A673 (cell line): ENCODE measurements around the gene NLRC5. TPM values are rescaled to one million over a fixed set of nuclear protein-coding genes. Genes with fewer than 3 reads are reported as not detected.
"Not testable (repeated sequence)": the region's sequence is repeated elsewhere in the genome, so short reads cannot be mapped to it uniquely, and the experiment has no call there.

ENCODE experiments used
- BruUV-seq: library from RNA; stranded (reverse); fragments of 400-500 nt; replicated peaks from 2 replicates; lab custom pipeline; 2021; lab: Mats Ljungman, UMichigan
- CTCF ChIA-PET: fragments of 300-600 bp; sonication (Branson Sonifier 250); formaldehyde crosslinking; loops from one replicate; lab custom pipeline; 2022; ENCODE audit warnings: antibody characterized with exemption; lab: Charles Lee
- POLR2A ChIA-PET: fragments of 300-600 bp; sonication (Branson Sonifier 250); formaldehyde crosslinking; loops from one replicate; lab custom pipeline; 2022; ENCODE audit warnings: antibody characterized with exemption; ENCODE audit not compliant: low non-redundant PET; lab: Charles Lee
- DNase-seq: peaks from one replicate; pipeline ENCODE4 v3.0.0-alpha.2; 2015; ENCODE audit warnings: low spot score
- H3K27ac ChIP-seq: fragments of 200-600 bp; sonication (generic); 2 replicates; pipeline ENCODE4 v1.5.1; 2016; ENCODE audit warnings: mixed run types, low read depth, mild to moderate bottlenecking, mixed read lengths, antibody characterized with exemption, low read length; ENCODE audit not compliant: poor library complexity, severe bottlenecking
- H3K27me3 ChIP-seq: fragments of 200-600 bp; sonication (generic); replicated peaks from 2 replicates; pipeline ENCODE4 v1.6.1; 2017; ENCODE audit warnings: mixed run types, low read depth, mild to moderate bottlenecking, mixed read lengths, antibody characterized with exemption, low read length; ENCODE audit not compliant: insufficient read depth, poor library complexity
- H3K36me3 ChIP-seq: fragments of 200-600 bp; sonication (generic); 2 replicates; pipeline ENCODE4 v1.6.1; 2016; ENCODE audit warnings: mixed run types, mild to moderate bottlenecking, mixed read lengths, antibody characterized with exemption, low read length; ENCODE audit not compliant: insufficient read depth, poor library complexity, severe bottlenecking
- H3K4me1 ChIP-seq: fragments of 200-600 bp; sonication (generic); 2 replicates; pipeline ENCODE4 v1.6.1; 2017; ENCODE audit warnings: mixed run types, mild to moderate bottlenecking, mixed read lengths, antibody characterized with exemption, low read length; ENCODE audit not compliant: insufficient read depth, poor library complexity, severe bottlenecking
- H3K4me3 ChIP-seq: fragments of 200-600 bp; sonication (generic); 2 replicates; pipeline ENCODE4 v1.5.1; 2016; ENCODE audit warnings: low read depth, mixed run types, mild to moderate bottlenecking, mixed read lengths, low read length; ENCODE audit not compliant: poor library complexity, severe bottlenecking
- H3K9me3 ChIP-seq: fragments of 200-600 bp; sonication (generic); 2 replicates; pipeline ENCODE4 v1.6.1; 2016; ENCODE audit warnings: mixed run types, low read depth, mild to moderate bottlenecking, mixed read lengths, antibody characterized with exemption, low read length; ENCODE audit not compliant: poor library complexity, severe bottlenecking
- CTCF ChIP-seq: fragments of 300-800, 200-600 bp; sonication (generic); conservative IDR thresholded peaks from 2 replicates; pipeline ENCODE4 v1.5.1; 2017; ENCODE audit warnings: low read depth, mild to moderate bottlenecking, antibody characterized with exemption, low read length, moderate library complexity, mixed read lengths
- EZH2 ChIP-seq: fragments of 200-600 bp; sonication (generic); IDR thresholded peaks from 2 replicates; pipeline ENCODE4 v1.6.1; 2017; ENCODE audit warnings: borderline replicate concordance, low read depth, mild to moderate bottlenecking, mixed read lengths, antibody characterized with exemption, low read length; ENCODE audit not compliant: poor library complexity, severe bottlenecking
- intact Hi-C: fragments of 100-400 bp; cut with micrococcal nuclease; formaldehyde crosslinking; loops from one replicate; pipeline ENCODE4 v1.10.0; 2022; ENCODE audit not compliant: unreplicated experiment
- total RNA-seq: library from RNA; stranded (reverse); gene quantifications from 2 replicates; pipeline ENCODE4 v1.2.3, GENCODE V29; 2021

Gene NLRC5
- total RNA-seq, 1 experiment from 2014 or later: 13.1 TPM

GRCh38 chr16:57061084-57061905 is 71.9 kb downstream of the NLRC5 start:
- intact Hi-C loops: no loop called here
- Histone ChIP-seq H3K36me3 (no peaks in the 10 kb centered on the region), H3K4me1 (no peaks in the 10 kb centered on the region), H3K4me3 (no peak overlapping the region), H3K9me3 (no peaks in the 10 kb centered on the region), H3K27ac (no peak overlapping the region), H3K27me3 (no peaks in the 10 kb centered on the region)
- CTCF ChIA-PET: no interaction called here
- POLR2A ChIA-PET: no interaction called here
- TF ChIP-seq CTCF (no peak), EZH2 (no peak)
- BruUV-seq: no TSS peak
- DNase-seq: peak; percentile 9

GRCh38 chr16:57062329-57062728 is 73.0 kb downstream of the NLRC5 start:
- Histone ChIP-seq H3K36me3 (no peaks in the 10 kb centered on the region), H3K4me3 (no peak overlapping the region), H3K27ac (no peak overlapping the region), H3K9me3 (no peaks in the 10 kb centered on the region), H3K4me1 (no peaks in the 10 kb centered on the region), H3K27me3 (no peaks in the 10 kb centered on the region)
- BruUV-seq: no TSS peak
- TF ChIP-seq EZH2: no peak
- TF ChIP-seq CTCF: no peak
- POLR2A ChIA-PET: no interaction called here
- CTCF ChIA-PET: no interaction called here
- intact Hi-C loops: no loop called here
- no peak for DNase-seq

- POLR2A ChIA-PET: not testable (repeated sequence)
Measured at GRCh38 chr16:57063189-57063588, 73.8 kb downstream of the NLRC5 start.

More at GRCh38 chr16:57063189-57063588, 73.8 kb downstream of the NLRC5 start:
- CTCF ChIA-PET, H3K27ac ChIP-seq, BruUV-seq, H3K9me3 ChIP-seq, DNase-seq, H3K36me3 ChIP-seq, H3K27me3 ChIP-seq, H3K4me1 ChIP-seq, intact Hi-C loops, H3K4me3 ChIP-seq: not testable (repeated sequence)
